HCT116 (cell line): ENCODE results near the gene SMAP2. TPM values are rescaled to one million over a fixed set of nuclear protein-coding genes. Genes with fewer than 3 reads are reported as not detected.
"Not testable (repeated sequence)": the region's sequence is repeated elsewhere in the genome, so short reads cannot be mapped to it uniquely, and the experiment has no call there.

Source experiments
- ATAC-seq: fragments of 200-7000 bp; cut with Tn5 transposase; 2 replicates; pipeline ENCODE4 v1.9.1; 2020; ENCODE audit warnings: mild to moderate bottlenecking, moderate library complexity
- BruUV-seq: library from RNA; stranded (reverse); fragments of 400-500 nt; replicated peaks from 2 replicates; lab custom pipeline; 2021; lab: Mats Ljungman, UMichigan
- CTCF ChIA-PET: fragments of 300-600 bp; sonication (Branson Sonifier 250); formaldehyde crosslinking; loops from one replicate; lab custom pipeline; 2021; ENCODE audit warnings: antibody characterized with exemption; lab: Charles Lee
- POLR2A ChIA-PET: fragments of 300-600, 350-600 bp; sonication (Branson Sonifier 250); formaldehyde crosslinking; loops from one replicate; lab custom pipeline; 2021; ENCODE audit warnings: antibody characterized with exemption; lab: Charles Lee
- RAD21 ChIA-PET, 2 experiments: fragments of 300-600 bp; sonication (Branson Sonifier 250); formaldehyde crosslinking; loops; one replicate each; lab custom pipeline; 2023; ENCODE audit warnings: low total read pairs in 2 of 2; ENCODE audit not compliant: uncharacterized antibody in 2 of 2, unreplicated experiment in 2 of 2, low non-redundant PET in 1 of 2; lab: Charles Lee
- DNase-seq: peaks from one replicate; pipeline ENCODE4 v3.0.0-alpha.2; 2010; ENCODE audit warnings: low read depth, low spot score
- H2AFZ ChIP-seq: fragments of 200-600 bp; shearing (Covaris generic), sonication (generic); 2 replicates; pipeline ENCODE4 v1.6.1; 2017; ENCODE audit warnings: low read depth, mixed run types, mixed read lengths, antibody characterized with exemption, low read length; ENCODE audit not compliant: poor library complexity, severe bottlenecking
- H3K27ac ChIP-seq: 2 replicates; pipeline ENCODE4 v1.5.1; 2012; ENCODE audit warnings: low read depth, low read length
- H3K27me3 ChIP-seq: fragments of 200-600 bp; sonication (generic); 2 replicates; pipeline ENCODE4 v1.6.1; 2016; ENCODE audit warnings: mixed run types, low read length, mixed read lengths; ENCODE audit not compliant: insufficient read depth
- H3K36me3 ChIP-seq, 2 experiments: fragments of 200-500 bp in 1 of 2; fragments of 200-600 bp in 1 of 2; sonication (Bioruptor generic) in 1 of 2; sonication (generic) in 1 of 2; 2 replicates each; pipeline versions ENCODE4 v1.5.1 to v1.6.1; 2014 to 2016; ENCODE audit warnings: low read length in 2 of 2, inconsistent platforms in 1 of 2, mixed read lengths in 1 of 2, mixed run types in 1 of 2; ENCODE audit not compliant: insufficient read depth in 2 of 2, control insufficient read depth in 1 of 2
- H3K4me1 ChIP-seq, 2 experiments: fragments of 200-600 bp in 1 of 2; sonication (generic) in 1 of 2; 2 replicates each; pipeline versions ENCODE4 v1.5.1 to v1.6.1; 2012 to 2017; ENCODE audit warnings: low read length in 2 of 2, inconsistent platforms in 1 of 2, mild to moderate bottlenecking in 1 of 2, mixed read lengths in 1 of 2, mixed run types in 1 of 2, moderate library complexity in 1 of 2; ENCODE audit not compliant: insufficient read depth in 2 of 2, control insufficient read depth in 1 of 2
- H3K4me2 ChIP-seq: fragments of 200-600 bp; sonication (generic); 2 replicates; pipeline ENCODE4 v1.6.1; 2017; ENCODE audit warnings: mixed run types, low read length, mixed read lengths
- H3K4me3 ChIP-seq, 2 experiments: fragments of 200-600 bp in 1 of 2; sonication (generic) in 1 of 2; replicated peaks in 1 of 2; 2 replicates each; pipeline ENCODE4 v1.5.1; 2011 to 2016; ENCODE audit warnings: low read length in 2 of 2, control low read depth in 1 of 2, low read depth in 1 of 2, mild to moderate bottlenecking in 1 of 2, mixed read lengths in 1 of 2, mixed run types in 1 of 2
- H3K79me2 ChIP-seq: fragments of 200-600 bp; sonication (generic); 2 replicates; pipeline ENCODE4 v1.6.1; 2017; ENCODE audit warnings: mild to moderate bottlenecking, mixed run types, low read length, moderate library complexity, mixed read lengths; ENCODE audit not compliant: insufficient read depth
- H3K9ac ChIP-seq: fragments of 200-600 bp; sonication (generic); 2 replicates; pipeline ENCODE4 v1.6.1; 2016; ENCODE audit warnings: low read length, mixed read lengths
- H3K9me2 ChIP-seq: fragments of 200-600 bp; sonication (generic), shearing (Covaris generic); 2 replicates; pipeline ENCODE4 v1.6.1; 2017; ENCODE audit warnings: mixed run types, mild to moderate bottlenecking, moderate library complexity; ENCODE audit not compliant: insufficient read depth
- H3K9me3 ChIP-seq, 2 experiments: fragments of 200-500 bp in 1 of 2; fragments of 200-600 bp in 1 of 2; sonication (Bioruptor generic) in 1 of 2; sonication (generic) in 1 of 2; 2 replicates each; pipeline ENCODE4 v1.6.1; 2014 to 2017; ENCODE audit warnings: low read length in 2 of 2, mixed read lengths in 2 of 2, inconsistent platforms in 1 of 2, low read depth in 1 of 2, mild to moderate bottlenecking in 1 of 2, mixed run types in 1 of 2, moderate library complexity in 1 of 2; ENCODE audit not compliant: control insufficient read depth in 1 of 2, insufficient read depth in 1 of 2
- H4K20me1 ChIP-seq: fragments of 200-600 bp; sonication (generic), shearing (Covaris generic); 2 replicates; pipeline ENCODE4 v1.6.1; 2017; ENCODE audit warnings: mixed run types, mild to moderate bottlenecking, moderate library complexity; ENCODE audit not compliant: insufficient read depth
- CTCF ChIP-seq, 3 experiments: fragments of 200-600 bp in 1 of 3; sonication (generic) in 1 of 3; IDR thresholded peaks in 2 of 3; conservative IDR thresholded peaks in 1 of 3; 2 replicates each; pipeline ENCODE4 v1.5.1; 2012 to 2017; ENCODE audit warnings: low read depth in 2 of 3, low read length in 2 of 3, antibody characterized with exemption in 1 of 3, borderline replicate concordance in 1 of 3, control low read depth in 1 of 3, mild to moderate bottlenecking in 1 of 3, mixed read lengths in 1 of 3, mixed run types in 1 of 3, moderate library complexity in 1 of 3; ENCODE audit not compliant: insufficient read depth in 1 of 3
- EZH2 ChIP-seq: fragments of 200-600 bp; sonication (generic); IDR thresholded peaks from 2 replicates; pipeline ENCODE4 v1.6.1; 2017; ENCODE audit warnings: antibody characterized with exemption, mixed run types
- JUND ChIP-seq: IDR thresholded peaks from 2 replicates; pipeline ENCODE4 v1.6.1; 2012
- MAX ChIP-seq: IDR thresholded peaks from 2 replicates; pipeline ENCODE4 v1.6.1; 2012
- RAD21 ChIP-seq: IDR thresholded peaks from 2 replicates; pipeline ENCODE4 v1.6.1; 2012; ENCODE audit warnings: low read depth, mild to moderate bottlenecking
- SRF ChIP-seq: IDR thresholded peaks from 2 replicates; pipeline ENCODE4 v1.6.1; 2012; ENCODE audit warnings: low read depth
- TCF7L2 ChIP-seq: IDR thresholded peaks from 2 replicates; pipeline ENCODE4 v1.7.0; 2011; ENCODE audit warnings: borderline replicate concordance, inconsistent platforms; ENCODE audit not compliant: insufficient read depth, insufficient read length; ENCODE audit errors: extremely low read depth
- YY1 ChIP-seq: IDR thresholded peaks from 2 replicates; pipeline ENCODE4 v1.6.1; 2011; ENCODE audit warnings: low read length, low read depth, moderate library complexity, mild to moderate bottlenecking; ENCODE audit not compliant: insufficient replicate concordance; ENCODE audit errors: extremely low read depth
- ZNF274 ChIP-seq: fragments of 200-500 bp; sonication (Bioruptor generic); IDR thresholded peaks from 2 replicates; pipeline ENCODE4 v1.6.1; 2014; ENCODE audit warnings: mild to moderate bottlenecking, low read depth, low read length, inconsistent platforms
- intact Hi-C: fragments of 100-400 bp; cut with micrococcal nuclease; formaldehyde crosslinking; loops from 2 replicates; pipeline ENCODE4 v1.10.0; 2022
- total RNA-seq: library from RNA; stranded (reverse); gene quantifications from one replicate; pipeline ENCODE4 v1.2.1, GENCODE V29; 2021; ENCODE audit not compliant: unreplicated experiment

Gene SMAP2
- total RNA-seq, 1 experiment from 2014 or later, result 16.4 TPM

- H3K9me3 ChIP-seq, H3K27me3 ChIP-seq, H3K4me2 ChIP-seq, H3K27ac ChIP-seq, RAD21 ChIA-PET, ATAC-seq, H3K79me2 ChIP-seq, H2AFZ ChIP-seq, H3K4me1 ChIP-seq, DNase-seq, H4K20me1 ChIP-seq, BruUV-seq, H3K36me3 ChIP-seq, H3K4me3 ChIP-seq, H3K9me2 ChIP-seq, POLR2A ChIA-PET, intact Hi-C loops, H3K9ac ChIP-seq: not testable (repeated sequence)
- CTCF ChIA-PET, result interaction anchor here (1.9 to 6.7 kb wide), 2 partner anchors 62 to 200 kb away, joined by 4 to 82 read pairs; no protein-coding TSS in a partner anchor
These were observed 31.2 kb upstream of the SMAP2 start for GRCh38 chr1:40342381-40342717.

GRCh38 chr1:40344597-40344996 is 28.9 kb upstream of the SMAP2 start:
- intact Hi-C loops, result no loop called here
- H3K36me3 ChIP-seq, result no peaks in the 10 kb centered on the region
- no peak overlapping the region for H3K4me3 ChIP-seq
- BruUV-seq, result no TSS peak
- ChIA-PET POLR2A (no interaction called here), CTCF (interaction anchor here (1.0 to 1.1 kb wide), 2 partner anchors 60 to 200 kb away, joined by 3 to 4 read pairs; no protein-coding TSS in a partner anchor), RAD21 (no interaction called here)
- DNase-seq (no peak), ATAC-seq (no peak)
- H3K79me2 ChIP-seq, result no peaks in the 10 kb centered on the region
- no peaks in the 10 kb centered on the region for H3K9me2 ChIP-seq
- TF ChIP-seq MAX (no peak), CTCF (IDR thresholded peaks at IDR 0.05 in 2 of 3, conservative IDR thresholded peaks at IDR 0.05 in 1 of 3; ENCODE audit: borderline replicate concordance in 1 of 3, insufficient read depth in 1 of 3, low read depth in 2 of 3, low read length in 2 of 3) (no peak), TCF7L2 (no peak), SRF (no peak), EZH2 (no peak), YY1 (no peak), RAD21 (no peak), JUND (no peak), ZNF274 (no peak)
- H3K4me2 ChIP-seq, result no peak overlapping the region
- H3K27me3 ChIP-seq, result no peaks in the 10 kb centered on the region
- H3K4me1 ChIP-seq, result no peaks in the 10 kb centered on the region
- H3K9me3 ChIP-seq, result no peaks in the 10 kb centered on the region
- peak overlapping the region; percentile 61 for H2AFZ ChIP-seq
- H3K9ac ChIP-seq, result no peak overlapping the region
- H4K20me1 ChIP-seq, result no peaks in the 10 kb centered on the region
- H3K27ac ChIP-seq, result no peak overlapping the region
